NCI-H1694 (cell line): ENCODE measurements around the gene DDX41.
"Not testable (repeated sequence)": the region's sequence is repeated elsewhere in the genome, so short reads cannot be mapped to it uniquely, and the experiment has no call there.

ENCODE experiments used
- DNase-seq: peaks from one replicate; lab custom pipeline; 2025; lab: John Stamatoyannopoulos, UW

DDX41 gene

DNA sequence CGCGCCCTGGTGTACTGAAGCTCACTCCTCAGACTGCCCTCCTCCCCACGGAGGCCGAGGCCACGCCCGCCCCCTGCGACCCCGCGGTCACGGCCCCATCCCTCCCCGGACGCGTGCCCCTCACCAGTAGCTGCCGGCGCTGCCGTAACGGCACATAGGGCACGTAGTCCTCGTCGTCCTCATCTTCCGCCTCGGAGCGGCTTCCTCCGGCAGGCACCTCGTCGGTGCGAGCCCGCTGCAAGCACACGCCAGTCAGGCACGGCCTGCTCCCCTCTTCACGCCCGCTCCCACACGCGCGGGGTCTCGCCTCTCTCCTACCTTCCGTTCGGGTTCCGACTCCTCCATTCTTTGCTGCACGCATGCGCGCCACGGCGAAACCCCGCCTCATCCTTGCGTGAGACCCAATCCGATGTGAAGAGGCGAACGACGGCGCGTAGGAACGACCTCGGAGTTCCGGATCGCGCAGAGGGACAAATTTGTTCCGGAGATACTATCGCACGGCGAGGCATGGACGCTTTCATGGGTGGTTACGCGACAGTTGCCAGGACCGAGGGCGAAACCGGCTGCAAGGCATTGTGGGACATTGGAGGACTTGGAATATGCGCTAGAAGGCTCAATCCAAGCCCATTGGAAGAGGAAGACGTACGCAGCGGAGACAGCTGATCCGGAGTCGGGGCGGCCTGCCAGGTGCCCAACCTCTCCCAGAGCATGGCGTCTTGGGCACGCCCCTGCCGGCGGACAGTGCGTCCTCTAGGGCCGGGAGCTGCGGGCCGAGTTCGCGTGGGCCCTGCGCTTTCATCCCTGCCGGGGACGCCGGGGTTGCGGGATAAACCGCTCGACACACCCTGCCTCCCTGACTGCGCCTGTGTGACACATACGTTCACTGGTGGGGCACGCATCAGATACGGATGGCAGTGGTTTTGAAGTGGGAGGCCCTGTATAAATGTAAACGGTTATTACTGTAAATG is at the start of gene DDX41:
Gene DDX41 (minus strand): TSS at position 361 of the 968 bp plus-strand sequence. CDS start 16 bp downstream, at position 345.
- DNase-seq = peak; percentile 92

DNA sequence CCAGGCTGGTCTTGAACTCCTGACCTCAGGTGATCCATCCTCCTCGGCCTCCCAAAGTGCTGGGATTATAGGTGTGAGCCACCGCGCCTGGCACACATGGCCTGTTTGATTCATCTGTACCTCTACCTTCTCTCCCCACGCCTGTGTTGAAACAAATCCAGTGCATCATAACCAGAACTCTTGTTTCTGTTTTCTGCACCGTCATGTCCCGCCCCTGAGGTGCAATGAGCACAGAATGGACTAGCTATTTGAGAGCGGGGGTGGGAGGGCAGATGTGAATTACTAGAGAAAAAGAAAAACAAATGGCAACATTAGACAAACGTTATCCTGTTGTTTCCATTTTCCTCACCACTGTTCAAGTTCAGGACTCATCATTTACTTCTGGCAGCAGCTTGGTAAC is 48.3 kb upstream of the DDX41 start:
- DNase-seq = no peak

DNA sequence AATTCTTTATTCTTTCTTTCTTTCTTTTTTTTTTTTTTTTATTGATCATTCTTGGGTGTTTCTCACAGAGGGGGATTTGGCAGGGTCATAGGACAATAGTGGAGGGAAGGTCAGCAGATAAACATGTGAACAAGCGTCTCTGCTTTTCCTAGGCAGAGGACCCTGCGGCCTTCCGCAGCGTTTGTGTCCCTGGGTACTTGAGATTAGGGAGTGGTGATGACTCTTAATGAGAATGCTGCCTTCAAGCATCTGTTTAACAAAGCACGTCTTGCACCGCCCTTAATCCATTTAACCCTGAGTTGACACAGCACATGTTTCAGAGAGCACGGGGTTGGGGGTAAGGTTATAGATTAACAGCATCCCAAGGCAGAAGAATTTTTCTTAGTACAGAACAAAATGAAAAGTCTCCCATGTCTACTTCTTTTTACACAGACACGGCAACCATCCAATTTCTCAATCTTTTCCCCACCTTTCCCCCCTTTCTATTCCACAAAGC is 42.7 kb upstream of the DDX41 start:
- not testable (repeated sequence) for DNase-seq

DNA sequence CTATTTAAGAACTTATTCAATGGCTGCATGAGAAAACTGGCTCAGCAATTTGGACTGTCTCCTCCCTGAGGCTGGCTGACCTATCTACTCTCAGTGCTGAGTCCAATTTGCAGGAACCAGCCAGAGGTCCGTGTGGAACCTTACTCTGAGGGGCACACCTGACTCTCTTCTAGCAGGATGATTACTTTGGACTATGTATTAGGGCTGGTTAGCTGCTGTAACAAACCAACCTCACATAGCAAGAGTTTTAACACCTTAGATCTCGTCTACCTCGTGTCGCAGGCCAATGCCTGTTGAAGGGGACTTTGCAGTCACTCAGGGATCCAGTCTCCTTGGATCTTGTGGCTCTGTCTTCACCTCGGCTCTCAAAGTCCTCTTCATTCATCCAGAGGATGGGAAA is 41.0 kb upstream of the DDX41 start:
- DNase-seq = no peak

DNA sequence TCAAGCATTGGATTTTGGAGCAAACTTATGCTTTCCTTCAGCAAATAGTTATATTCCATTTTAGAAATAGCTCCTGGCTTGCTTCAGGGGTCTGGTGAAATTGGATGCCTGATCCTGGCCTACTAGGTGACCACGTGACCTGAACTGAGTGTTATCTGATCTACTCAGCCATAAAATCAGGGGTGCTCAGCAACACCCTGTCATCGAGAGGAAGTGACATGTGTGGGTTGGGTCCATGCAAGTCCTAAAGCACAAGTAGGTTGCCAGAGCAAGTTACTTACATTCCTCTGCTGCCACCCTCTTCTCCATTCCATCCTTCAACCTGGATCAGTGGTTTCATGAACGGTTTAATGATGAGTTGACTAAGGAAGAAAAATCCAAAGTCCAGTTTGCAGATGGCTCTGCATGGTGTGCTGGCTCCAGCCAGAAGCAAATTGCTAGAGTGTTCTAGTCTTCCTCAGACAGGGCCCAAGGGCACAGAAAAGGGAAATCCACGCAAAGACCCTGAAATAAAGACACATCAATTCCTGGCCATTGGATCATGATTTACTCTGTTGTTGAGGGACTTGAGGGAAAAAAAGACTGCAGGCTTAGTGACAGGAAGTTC is 40.4 kb upstream of the DDX41 start:
- no peak for DNase-seq

DNA sequence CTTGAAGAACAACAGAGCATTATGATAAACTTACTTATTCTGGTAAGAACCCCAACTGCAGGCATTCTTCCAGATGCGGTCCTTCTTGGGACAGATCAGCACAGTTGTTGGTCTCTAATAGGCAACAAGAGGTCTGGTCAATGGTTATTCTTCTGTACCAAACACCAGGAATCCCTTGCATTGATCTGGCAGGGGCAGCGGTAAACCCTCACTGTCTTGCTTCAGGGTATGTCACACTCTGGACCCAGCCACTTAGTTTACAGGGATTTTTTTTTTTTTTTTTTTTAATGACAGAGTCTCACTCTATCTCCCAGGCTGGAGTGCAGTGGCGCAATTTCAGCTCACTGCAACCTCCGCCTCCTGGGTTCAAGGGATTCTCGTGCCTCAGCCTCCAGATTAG is 38.9 kb upstream of the DDX41 start:
- DNase-seq = no peak

DNA sequence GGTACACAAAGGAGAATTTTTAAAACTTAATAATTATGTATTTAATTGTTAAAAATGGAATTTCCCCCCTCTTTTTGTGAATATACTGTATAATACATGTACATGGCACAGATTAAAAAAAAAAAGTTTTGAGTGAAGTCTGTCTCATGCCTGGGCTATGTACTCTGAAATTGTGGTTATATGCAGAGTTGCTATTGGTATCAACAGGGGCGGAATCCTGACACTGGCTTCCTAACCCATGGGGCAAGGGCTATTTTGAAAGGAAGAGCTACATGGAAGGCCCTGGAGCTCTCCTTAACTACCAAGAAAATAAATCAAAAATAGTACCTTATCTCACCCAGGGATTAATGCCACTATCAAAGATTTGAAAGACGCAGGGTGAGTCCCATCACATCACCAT is 38.5 kb upstream of the DDX41 start:
- no peak for DNase-seq

DNA sequence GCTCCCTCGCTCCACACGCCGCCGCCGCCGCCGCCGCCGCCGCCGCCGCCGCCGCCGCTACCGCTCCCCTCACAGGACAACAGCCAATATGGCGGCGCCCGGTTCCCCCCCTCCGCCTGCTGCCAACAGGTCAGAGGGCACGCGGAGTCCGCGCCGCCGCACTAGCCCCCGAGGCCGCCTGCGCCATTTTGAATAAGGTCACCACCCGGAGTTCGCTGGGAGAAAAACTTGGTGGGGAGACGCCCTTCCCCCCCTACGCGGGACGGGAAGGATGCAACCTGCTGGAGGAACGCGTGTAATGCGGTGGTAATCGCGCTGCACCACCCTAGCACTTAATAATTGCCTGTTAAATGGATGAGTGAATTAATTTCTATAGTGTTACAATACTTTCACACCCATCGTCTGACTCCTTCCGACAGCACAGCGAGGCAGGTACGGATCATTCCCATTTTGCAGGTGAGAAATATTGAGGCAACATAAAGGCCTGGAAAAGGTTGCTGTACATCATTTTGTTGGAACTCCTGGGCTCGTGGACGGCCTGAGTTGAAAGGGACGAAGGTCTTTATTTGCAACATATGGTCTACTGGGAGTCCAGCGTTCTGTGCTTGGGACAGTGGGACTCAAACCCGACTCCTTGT is 37.8 kb upstream of the DDX41 start, which contains the start of gene FAM193B:
Gene FAM193B (minus strand): TSS at position 90 of the 638 bp plus-strand sequence. CDS start 105 bp downstream, outside the sequence.
- DNase-seq = peak; percentile 72

DNA sequence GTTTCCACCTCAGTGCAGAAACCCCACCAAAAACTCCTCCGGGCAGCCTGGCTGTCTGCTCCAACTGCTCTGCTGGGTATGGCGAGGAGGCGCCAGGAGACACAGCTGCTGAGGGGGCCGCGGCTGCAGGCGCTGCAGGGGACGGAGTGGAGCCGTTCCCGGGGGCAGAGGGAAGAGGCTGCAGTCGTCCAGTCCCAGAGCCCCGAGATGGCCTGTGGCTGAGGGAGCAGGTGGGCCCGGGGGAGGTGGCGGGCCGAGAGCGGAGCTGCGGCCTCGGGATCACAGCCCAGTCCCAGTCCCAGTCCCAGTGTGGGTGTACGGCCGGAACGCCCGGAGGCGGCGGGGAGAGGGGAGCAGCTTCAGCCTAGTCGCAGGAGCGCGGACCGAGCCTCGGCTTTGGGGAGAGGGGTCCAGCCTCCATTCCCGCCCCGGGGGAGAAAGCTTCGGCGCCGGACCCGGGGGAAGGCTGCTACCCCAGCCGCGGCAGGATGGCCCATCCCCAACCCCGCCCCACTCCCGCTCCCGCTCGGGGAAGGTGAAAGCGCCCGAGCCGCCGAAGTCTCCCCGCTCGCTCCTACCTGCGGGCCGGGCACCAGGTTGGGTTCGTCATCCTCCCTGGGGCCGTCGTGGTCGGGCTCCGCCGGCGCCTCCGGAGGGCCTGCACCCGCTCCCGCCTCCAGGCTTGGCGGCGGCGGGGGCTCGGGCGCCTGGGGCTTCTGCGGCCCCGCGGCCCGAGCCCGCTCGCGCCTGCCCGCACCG is 37.1 kb upstream of the DDX41 start:
- DNase-seq = no peak

DNA sequence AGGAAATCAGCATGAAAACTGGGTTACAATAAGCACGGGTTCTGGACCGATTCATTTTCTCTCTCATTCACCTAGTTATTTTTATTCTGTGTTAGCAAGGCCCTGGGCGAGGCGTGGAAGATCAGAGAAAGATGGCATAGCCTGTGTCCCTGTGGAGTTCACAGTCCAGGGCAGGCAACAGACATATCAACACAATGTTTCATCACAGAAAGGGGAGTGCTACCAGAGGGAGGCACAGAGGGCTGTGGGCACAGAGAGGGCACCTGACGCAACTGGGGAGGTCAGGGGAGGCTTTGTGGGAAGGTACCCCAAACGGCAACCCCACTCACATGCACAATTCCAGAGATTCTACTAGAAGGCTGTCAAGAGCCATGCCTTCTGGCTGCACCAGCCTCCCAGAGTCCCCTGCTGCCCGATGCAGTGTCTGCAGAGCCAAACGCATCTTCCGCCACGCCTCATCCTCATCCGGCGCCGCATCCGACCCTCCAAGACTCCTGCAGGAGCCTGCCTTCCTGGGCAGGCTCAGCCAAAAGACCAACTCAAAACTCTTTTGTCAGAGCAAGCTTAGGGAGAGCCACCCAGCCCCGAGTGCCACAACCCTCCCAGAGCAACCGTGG is 36.2 kb upstream of the DDX41 start:
- DNase-seq = no peak

DNA sequence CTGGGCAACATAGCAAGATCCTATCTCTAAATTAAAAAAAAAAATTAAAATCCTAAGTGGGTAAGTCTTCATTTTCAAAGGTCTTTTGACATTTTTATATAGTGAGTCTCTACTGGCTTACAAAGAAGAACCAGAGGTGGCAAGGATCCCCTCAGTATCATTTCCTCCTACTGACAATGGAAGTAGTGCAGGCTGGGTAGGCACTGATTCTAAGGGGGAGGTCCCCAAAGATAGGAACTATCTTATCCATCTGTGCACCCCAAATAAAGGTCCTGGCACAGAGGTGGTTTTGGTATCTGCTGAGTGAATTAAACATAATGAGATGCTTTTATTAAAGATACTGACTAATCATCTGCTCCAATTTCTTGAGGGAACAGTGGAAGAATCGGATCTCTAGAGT is 33.4 kb upstream of the DDX41 start:
- no peak for DNase-seq

- DNase-seq = no peak
These were observed 31.7 kb upstream of the DDX41 start for GRCh38 chr5:177548495-177548894.

DNA sequence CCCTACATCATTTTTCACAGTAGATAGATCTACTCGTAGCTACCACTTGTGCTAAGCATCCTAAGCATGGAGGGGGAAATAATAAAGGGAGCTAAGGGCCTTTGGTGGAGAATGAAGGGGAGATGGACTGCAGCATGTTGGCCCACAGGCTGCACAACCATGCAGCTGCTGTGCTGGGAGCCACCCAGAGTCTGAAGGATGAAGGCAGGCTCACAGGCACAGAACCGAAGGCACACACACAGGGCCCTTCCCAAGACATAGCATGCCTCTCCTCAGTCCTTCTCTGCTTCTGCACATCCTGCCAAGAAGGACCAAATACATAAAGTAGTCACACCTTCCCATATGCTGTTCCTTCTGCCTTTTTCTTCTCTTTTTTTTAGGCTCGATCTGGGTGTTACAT is 31.0 kb upstream of the DDX41 start:
- DNase-seq = no peak

GRCh38 chr5:177546258-177546741 is 29.5 kb upstream of the DDX41 start:
- peak; percentile 32 for DNase-seq

DNA sequence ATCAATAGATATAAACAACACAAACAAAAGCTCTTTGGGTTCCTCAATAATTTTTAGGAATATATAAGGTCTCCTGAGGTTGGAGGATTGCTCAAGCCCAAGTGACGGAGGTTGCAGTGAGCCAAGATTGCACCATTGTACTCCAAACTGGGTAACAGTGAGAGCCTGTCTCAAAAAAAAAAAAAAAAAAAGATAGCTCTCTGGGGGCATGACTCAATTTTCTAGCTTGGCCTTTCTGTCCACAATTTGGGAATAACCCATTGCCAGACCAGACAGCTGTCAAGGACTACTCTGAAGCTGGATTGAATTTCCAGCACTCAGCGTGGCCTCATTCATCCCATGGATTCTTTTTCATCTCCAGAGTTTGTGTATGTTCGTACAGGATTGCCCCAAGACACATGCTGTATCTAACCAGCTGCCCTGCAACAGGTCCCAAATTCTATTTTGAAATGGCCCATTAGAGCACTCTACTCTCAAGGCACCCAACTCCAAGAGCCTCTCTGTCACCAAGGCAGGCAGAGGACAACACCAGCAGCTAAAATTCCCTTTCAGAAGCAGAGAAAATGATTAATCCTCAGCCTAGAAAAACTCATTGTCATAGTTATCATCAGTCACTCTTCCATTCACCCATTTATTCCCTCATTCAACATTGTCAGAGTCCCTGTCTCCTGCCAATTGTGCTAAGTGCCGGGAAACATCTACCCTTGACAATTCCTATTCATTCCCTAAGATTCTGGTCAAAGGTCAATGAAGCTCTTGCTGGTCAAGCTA is 28.9 kb upstream of the DDX41 start:
- DNase-seq = no peak

GRCh38 chr5:177542816-177543465 is 26.2 kb upstream of the DDX41 start:
- DNase-seq = no peak

DNA sequence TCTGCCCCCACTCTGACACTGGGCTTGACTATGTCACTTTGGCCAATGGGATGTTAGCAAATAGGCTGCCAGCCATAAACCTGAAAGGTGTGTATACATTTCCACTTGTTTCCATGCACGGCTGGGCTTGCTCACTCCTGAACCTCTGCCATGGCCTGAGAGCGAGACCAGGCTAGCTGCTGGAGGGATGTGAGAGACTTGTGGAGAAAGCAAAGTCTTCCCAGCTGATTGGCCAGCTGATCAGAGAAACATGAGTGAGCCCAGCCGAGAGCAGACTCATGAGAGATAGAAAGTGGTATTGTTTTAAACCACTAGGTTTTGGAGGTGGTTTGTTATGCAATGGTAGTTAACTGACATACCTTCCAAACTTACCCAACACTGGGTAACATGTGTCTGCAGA is 23.7 kb upstream of the DDX41 start:
- no peak for DNase-seq

- DNase-seq = no peak
These were observed 22.6 kb upstream of the DDX41 start for GRCh38 chr5:177539411-177539810.

GRCh38 chr5:177538876-177539275 is 22.1 kb upstream of the DDX41 start:
- no peak for DNase-seq
